H1 (cell line): Measurements from ENCODE around the gene DYSF. TPM values are rescaled to one million over a fixed set of nuclear protein-coding genes. Genes with fewer than 3 reads are reported as not detected.
A peak's percentile ranks its signal among the peaks of the same experiment; 100 is the strongest.

Source experiments
- CTCF ChIA-PET: fragments of 300-600 bp; sonication (Branson Sonifier 250); formaldehyde crosslinking; loops from one replicate; lab custom pipeline; 2021; ENCODE audit not compliant: partially characterized antibody; lab: Charles Lee
- POLR2A ChIA-PET: fragments of 300-600 bp; sonication (Branson Sonifier 250); formaldehyde crosslinking; loops from one replicate; lab custom pipeline; 2021; ENCODE audit warnings: inconsistent platforms; ENCODE audit not compliant: partially characterized antibody; lab: Charles Lee
- DNase-seq, 2 experiments: peaks; one replicate each; pipeline versions ENCODE4 v3.0.0 to v3.0.0-alpha.2; 2010 to 2022; ENCODE audit warnings: low spot score in 2 of 2, low read depth in 1 of 2, mixed read lengths in 1 of 2
- FAIRE-seq: peaks from 2 replicates; lab custom pipeline; 2011; peaks lifted over from hg19 to GRCh38; lab: Jason Lieb, UNC
- H2AFZ ChIP-seq: 2 replicates; pipeline ENCODE4 v1.8.1; 2012; ENCODE audit warnings: low read length, inconsistent platforms
- H2AK5ac ChIP-seq: 2 replicates; pipeline ENCODE4 v1.6.1; 2013; ENCODE audit warnings: low read depth, low read length
- H2BK120ac ChIP-seq: replicated peaks from 2 replicates; pipeline ENCODE3; 2013; ENCODE audit warnings: low read depth, low read length, inconsistent platforms
- H2BK12ac ChIP-seq: 2 replicates; pipeline ENCODE4 v1.6.1; 2013; ENCODE audit warnings: low read depth, low read length
- H2BK15ac ChIP-seq: 2 replicates; pipeline ENCODE4 v1.6.1; 2013; ENCODE audit warnings: low read length
- H2BK20ac ChIP-seq: 2 replicates; pipeline ENCODE4 v1.6.1; 2013; ENCODE audit warnings: low read length
- H2BK5ac ChIP-seq: 2 replicates; pipeline ENCODE4 v1.6.1; 2013; ENCODE audit warnings: low read depth, low read length
- H3K14ac ChIP-seq: 2 replicates; pipeline ENCODE4 v1.6.1; 2013; ENCODE audit warnings: inconsistent platforms; ENCODE audit not compliant: insufficient read length
- H3K18ac ChIP-seq: 2 replicates; pipeline ENCODE4 v1.6.1; 2013; ENCODE audit warnings: low read length; ENCODE audit errors: extremely low read depth
- H3K23ac ChIP-seq: 2 replicates; pipeline ENCODE4 v1.6.1; 2013; ENCODE audit warnings: inconsistent platforms; ENCODE audit not compliant: insufficient read length
- H3K23me2 ChIP-seq: 2 replicates; pipeline ENCODE4 v1.6.1; 2013; ENCODE audit warnings: low read depth, low read length
- H3K27ac ChIP-seq: 2 replicates; pipeline ENCODE4 v1.6.1; 2011; ENCODE audit warnings: low read depth, low read length, inconsistent platforms
- H3K27me3 ChIP-seq, 4 experiments: replicated peaks in 1 of 4; 1 replicate in 1 of 4; 2 replicates in 3 of 4; pipeline versions ENCODE4 v1.6.1 to v1.8.1; 2011 to 2013; ENCODE audit warnings: low read length in 3 of 4, mild to moderate bottlenecking in 3 of 4, inconsistent platforms in 2 of 4, mixed read lengths in 2 of 4, moderate library complexity in 1 of 4; ENCODE audit not compliant: control insufficient read depth in 3 of 4, insufficient read depth in 3 of 4; ENCODE audit errors: extremely low read depth in 1 of 4
- H3K36me3 ChIP-seq, 4 experiments: 2 replicates each; pipeline versions ENCODE4 v1.6.1 to v1.8.1; 2011 to 2013; ENCODE audit warnings: mild to moderate bottlenecking in 4 of 4, low read length in 3 of 4, moderate library complexity in 2 of 4, control low read depth in 1 of 4, inconsistent platforms in 1 of 4; ENCODE audit not compliant: insufficient read depth in 4 of 4, control insufficient read depth in 2 of 4
- H3K4ac ChIP-seq: replicated peaks from 2 replicates; pipeline ENCODE3; 2013; ENCODE audit warnings: low read length, low read depth, mixed read lengths, inconsistent platforms; ENCODE audit not compliant: insufficient read length
- H3K4me1 ChIP-seq, 4 experiments: replicated peaks in 1 of 4; 1 replicate in 1 of 4; 2 replicates in 3 of 4; pipeline versions ENCODE4 v1.6.1 to v1.8.1; 2011 to 2013; ENCODE audit warnings: low read length in 3 of 4, inconsistent platforms in 2 of 4, mixed read lengths in 1 of 4; ENCODE audit not compliant: insufficient read depth in 4 of 4, control insufficient read depth in 3 of 4
- H3K4me2 ChIP-seq, 2 experiments: 2 replicates each; pipeline versions ENCODE4 v1.6.1 to v1.8.1; 2011 to 2013; ENCODE audit warnings: low read depth in 2 of 2, low read length in 2 of 2, control low read depth in 1 of 2, inconsistent platforms in 1 of 2, mild to moderate bottlenecking in 1 of 2; ENCODE audit not compliant: insufficient read depth in 1 of 2
- H3K4me3 ChIP-seq, 4 experiments: fragments of 200-600, 300-600 bp in 1 of 4; sonication (generic), shearing (Covaris generic), sonication (Bioruptor Twin) in 1 of 4; 2 replicates each; pipeline versions ENCODE4 v1.5.1 to v1.8.1; 2011 to 2016; ENCODE audit warnings: low read length in 4 of 4, low read depth in 3 of 4, control low read depth in 2 of 4, inconsistent platforms in 2 of 4, mild to moderate bottlenecking in 2 of 4, mixed read lengths in 1 of 4, moderate library complexity in 1 of 4; ENCODE audit not compliant: insufficient read depth in 2 of 4; ENCODE audit errors: extremely low read depth in 1 of 4
- H3K56ac ChIP-seq: replicated peaks from 2 replicates; pipeline ENCODE3; 2013; ENCODE audit warnings: low read depth, mild to moderate bottlenecking, mixed read lengths, low read length, inconsistent platforms; ENCODE audit not compliant: insufficient read length
- H3K79me1 ChIP-seq: 2 replicates; pipeline ENCODE4 v1.6.1; 2013; ENCODE audit warnings: low read depth, low read length, control low read depth
- H3K79me2 ChIP-seq, 2 experiments: 2 replicates each; pipeline versions ENCODE4 v1.6.1 to v1.8.1; 2012 to 2013; ENCODE audit warnings: low read length in 2 of 2, mild to moderate bottlenecking in 2 of 2, inconsistent platforms in 1 of 2; ENCODE audit not compliant: insufficient read depth in 2 of 2, control insufficient read depth in 1 of 2
- H3K9ac ChIP-seq, 4 experiments: replicated peaks in 1 of 4; 1 replicate in 1 of 4; 2 replicates in 3 of 4; pipeline versions ENCODE4 v1.6.1 to v1.8.1; 2011 to 2013; ENCODE audit warnings: low read depth in 3 of 4, low read length in 3 of 4, control low read depth in 2 of 4, mild to moderate bottlenecking in 2 of 4, moderate library complexity in 2 of 4, inconsistent platforms in 1 of 4; ENCODE audit errors: extremely low read depth in 1 of 4
- H3K9me3 ChIP-seq, 2 experiments: 2 replicates each; pipeline versions ENCODE4 v1.6.1 to v1.8.1; 2012 to 2013; ENCODE audit warnings: mild to moderate bottlenecking in 2 of 2, moderate library complexity in 2 of 2, control low read depth in 1 of 2, inconsistent platforms in 1 of 2, low read depth in 1 of 2, low read length in 1 of 2, mixed read lengths in 1 of 2; ENCODE audit not compliant: insufficient read depth in 2 of 2
- H4K20me1 ChIP-seq, 2 experiments: replicated peaks in 1 of 2; 2 replicates each; pipeline versions ENCODE3 to v1.8.1; 2011 to 2013; ENCODE audit warnings: inconsistent platforms in 2 of 2, low read length in 2 of 2, mild to moderate bottlenecking in 1 of 2; ENCODE audit not compliant: insufficient read depth in 2 of 2, control insufficient read depth in 1 of 2
- H4K5ac ChIP-seq: 2 replicates; pipeline ENCODE4 v1.6.1; 2013; ENCODE audit warnings: low read length, low read depth, mixed read lengths, inconsistent platforms; ENCODE audit not compliant: insufficient read length
- H4K8ac ChIP-seq: 2 replicates; pipeline ENCODE4 v1.8.0; 2013; ENCODE audit warnings: mild to moderate bottlenecking, moderate library complexity, low read length, inconsistent platforms; ENCODE audit not compliant: insufficient read depth; ENCODE audit errors: extremely low read depth
- H4K91ac ChIP-seq: replicated peaks from 2 replicates; pipeline ENCODE3; 2013; ENCODE audit warnings: low read length, mixed read lengths, inconsistent platforms; ENCODE audit not compliant: insufficient read length
- BCL11A ChIP-seq, 2 experiments: IDR thresholded peaks; one replicate each; pipeline ENCODE4 v1.6.1; 2011; ENCODE audit warnings: low read depth in 2 of 2, low read length in 2 of 2, mild to moderate bottlenecking in 2 of 2
- EZH2 ChIP-seq: fragments of 200-600 bp; sonication (generic); IDR thresholded peaks from 2 replicates; pipeline ENCODE4 v1.7.1; 2012; ENCODE audit warnings: low read depth, mild to moderate bottlenecking, moderate library complexity, low read length, inconsistent platforms; ENCODE audit not compliant: severe bottlenecking
- JUN ChIP-seq: IDR thresholded peaks from 2 replicates; pipeline ENCODE4 v1.6.1; 2011; ENCODE audit warnings: low read depth, mild to moderate bottlenecking, improper control_type of control experiment, low read length
- MAFK ChIP-seq: IDR thresholded peaks from 2 replicates; pipeline ENCODE4 v1.6.1; 2012; ENCODE audit warnings: low read depth, mild to moderate bottlenecking, improper control_type of control experiment, low read length
- POU5F1 ChIP-seq: IDR thresholded peaks from 2 replicates; pipeline ENCODE4 v1.6.1; 2011; ENCODE audit warnings: low read depth, mild to moderate bottlenecking, low read length, moderate library complexity
- RAD21 ChIP-seq, 2 experiments: IDR thresholded peaks in 1 of 2; conservative IDR thresholded peaks in 1 of 2; 2 replicates each; pipeline ENCODE4 v1.6.1; 2011; ENCODE audit warnings: low read depth in 2 of 2, low read length in 2 of 2, improper control_type of control experiment in 1 of 2, inconsistent platforms in 1 of 2, mild to moderate bottlenecking in 1 of 2, moderate library complexity in 1 of 2
- RFX5 ChIP-seq: IDR thresholded peaks from 2 replicates; pipeline ENCODE4 v1.6.1; 2011; ENCODE audit warnings: low read depth, low read length, improper control_type of control experiment, borderline replicate concordance
- RXRA ChIP-seq: IDR thresholded peaks from 2 replicates; pipeline ENCODE4 v1.6.1; 2011; ENCODE audit warnings: low read depth, mild to moderate bottlenecking, low read length, moderate library complexity; ENCODE audit not compliant: insufficient read depth
- SIX5 ChIP-seq: IDR thresholded peaks from 2 replicates; pipeline ENCODE4 v1.6.1; 2011; ENCODE audit warnings: mild to moderate bottlenecking, low read depth, low read length
- TAF7 ChIP-seq: optimal IDR thresholded peaks from 2 replicates; pipeline ENCODE3; 2011; ENCODE audit warnings: low read depth, mild to moderate bottlenecking, inconsistent platforms, low read length, moderate library complexity, borderline replicate concordance
- WGBS, 2 experiments: shearing (Covaris generic) in 1 of 2; methylation state at CpG; one replicate each; pipeline versions ENCODE4 v1.1.6 to v1.1.7; 2013 to 2015; ENCODE audit warnings: low lambda C conversion rate in 2 of 2, mixed read lengths in 2 of 2, inconsistent platforms in 1 of 2, low coverage in 1 of 2, missing lambda C conversion rate in 1 of 2; ENCODE audit not compliant: insufficient replicate concordance in 2 of 2, insufficient coverage in 1 of 2, insufficient read length in 1 of 2; ENCODE audit errors: extremely low coverage in 1 of 2, missing lambda C conversion rate in 1 of 2; 5-methylcytosine and 5-hydroxymethylcytosine counted together
- polyA plus RNA-seq, 7 experiments: library from polyadenylated mRNA; depleted of rRNA in 3 of 7; stranded (reverse) in 5 of 7; unstranded in 2 of 7; fragments of >200 nt in 5 of 7; fragments of 200-250 nt in 2 of 7; gene quantifications; 1 replicate in 5 of 7; 2 replicates in 1 of 7; 4 replicates in 1 of 7; pipeline versions ENCODE4 v1.2.1 to v1.2.3, GENCODE V29; 2011 to 2013; ENCODE audit warnings: missing spikeins in 2 of 7, mixed read lengths in 2 of 7
- total RNA-seq: library from RNA; stranded (reverse); fragmentation: NEBNext Ultra II Directional; extraction: Animal tissue kit (Norgen Biotek cat#: 25700); gene quantifications from 2 replicates; pipeline ENCODE4 v1.2.1, GENCODE V29; 2021

DYSF gene
- total and polyA plus RNA-seq, 2 of the 8 experiments (the other 6 are each of a cell fraction or from before 2014, with no cell fraction given) = 5.8 to 7.1 TPM

GRCh38 chr2:71684226-71685072 is 231.1 kb downstream of the DYSF start:
- Histone ChIP-seq H3K23me2 (no peaks in the 10 kb centered on the region; the same call in 1 of the 2 replicates), H3K9me3 (no peaks in the 10 kb centered on the region), H3K4ac (no peak overlapping the region), H4K91ac (peak overlapping the region; percentile 37), H4K20me1 (no peaks in the 10 kb centered on the region), H2BK15ac (no peak overlapping the region), H3K56ac (no peak overlapping the region), H3K23ac (no peak overlapping the region), H3K36me3 (no peaks in the 10 kb centered on the region), H2BK120ac (no peak overlapping the region), H3K79me2 (no peaks in the 10 kb centered on the region), H3K4me2 (no peak overlapping the region), H3K79me1 (no peaks in the 10 kb centered on the region), H2BK5ac (no peak overlapping the region), H2AK5ac (no peak overlapping the region), H3K9ac (no peak overlapping the region), H3K27ac (no peak overlapping the region), H3K4me3 (no peak overlapping the region), H3K18ac (no peak overlapping the region), H3K14ac (no peak overlapping the region), H4K5ac (no peak overlapping the region), H2BK12ac (no peak overlapping the region), H3K27me3 (no peaks in the 10 kb centered on the region), H3K4me1 (no peaks in the 10 kb centered on the region), H4K8ac (no peak overlapping the region), H2AFZ (no peak overlapping the region), H2BK20ac (no peak overlapping the region)
- 85% methylated on average over 13 of the region's 13 CpGs; no CpG with 5 or more reads in 1 of the 2 experiments for WGBS, 2 experiments
- DNase-seq (no peak), FAIRE-seq (no peak)
- POLR2A ChIA-PET = interaction anchor here (3.3 kb wide), 1 partner anchor 11 kb away, joined by 10 read pairs; no protein-coding TSS in a partner anchor
- CTCF ChIA-PET = interaction anchor here (0.8 to 2.3 kb wide), 10 partner anchors 10 to 464 kb away, joined by 3 to 11 read pairs (median 4); no protein-coding TSS in a partner anchor
- no peak for TF ChIP-seq MAFK
- TF ChIP-seq RXRA = no peak
- TF ChIP-seq EZH2 = no peak
- no peak for TF ChIP-seq BCL11A (IDR thresholded peaks at IDR 0.05; ENCODE audit: low read depth in 2 of 2, low read length in 2 of 2)
- TF ChIP-seq SIX5 = no peak
- no peak for TF ChIP-seq JUN
- TF ChIP-seq POU5F1 = no peak
- no peak for TF ChIP-seq RAD21 (IDR thresholded peaks at IDR 0.05 in 1 of 2, conservative IDR thresholded peaks at IDR 0.05 in 1 of 2; ENCODE audit: low read depth in 2 of 2, low read length in 2 of 2)
- TF ChIP-seq TAF7 = no peak
- TF ChIP-seq RFX5 = no peak
